UCSD-AML1 (cell line): ENCODE results near the gene ATP5F1E.
"Not testable (repeated sequence)": the region's sequence is repeated elsewhere in the genome, so short reads cannot be mapped to it uniquely, and the experiment has no call there.

Experiments used
- DNase-seq: peaks from one replicate; lab custom pipeline; 2025; ENCODE audit not compliant: unreplicated experiment; lab: John Stamatoyannopoulos, UW

ATP5F1E gene

GRCh38 chr20:58992911-58993310 is 39.2 kb downstream of the ATP5F1E start:
- DNase-seq, result no peak

GRCh38 chr20:58991715-58992114 is 40.4 kb downstream of the ATP5F1E start:
- no peak for DNase-seq

- DNase-seq, result no peak
These were observed 41.3 kb downstream of the ATP5F1E start for GRCh38 chr20:58990651-58991445.

DNA sequence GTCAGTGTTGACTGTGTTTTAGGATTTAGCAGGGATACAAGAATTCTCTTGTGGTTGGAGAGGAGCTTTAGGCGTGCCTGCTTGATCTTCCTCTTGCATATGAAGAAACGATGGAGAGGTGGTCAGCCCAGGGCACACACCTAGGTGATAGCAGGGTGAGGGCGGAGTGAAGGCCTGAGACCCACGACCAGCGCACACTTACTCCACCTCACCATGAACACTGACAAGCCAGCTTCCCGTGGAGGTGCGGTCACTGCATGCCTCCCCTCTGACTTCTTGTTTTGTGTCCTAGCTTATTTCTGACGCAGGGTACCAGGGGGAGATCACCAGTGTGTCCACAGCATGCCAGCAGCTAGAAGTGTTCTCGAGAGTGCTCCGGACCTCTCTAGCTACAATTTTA is 42.9 kb downstream of the ATP5F1E start:
- no peak for DNase-seq

GRCh38 chr20:58988565-58988882 is 43.6 kb downstream of the ATP5F1E start:
- DNase-seq, result no peak

DNA sequence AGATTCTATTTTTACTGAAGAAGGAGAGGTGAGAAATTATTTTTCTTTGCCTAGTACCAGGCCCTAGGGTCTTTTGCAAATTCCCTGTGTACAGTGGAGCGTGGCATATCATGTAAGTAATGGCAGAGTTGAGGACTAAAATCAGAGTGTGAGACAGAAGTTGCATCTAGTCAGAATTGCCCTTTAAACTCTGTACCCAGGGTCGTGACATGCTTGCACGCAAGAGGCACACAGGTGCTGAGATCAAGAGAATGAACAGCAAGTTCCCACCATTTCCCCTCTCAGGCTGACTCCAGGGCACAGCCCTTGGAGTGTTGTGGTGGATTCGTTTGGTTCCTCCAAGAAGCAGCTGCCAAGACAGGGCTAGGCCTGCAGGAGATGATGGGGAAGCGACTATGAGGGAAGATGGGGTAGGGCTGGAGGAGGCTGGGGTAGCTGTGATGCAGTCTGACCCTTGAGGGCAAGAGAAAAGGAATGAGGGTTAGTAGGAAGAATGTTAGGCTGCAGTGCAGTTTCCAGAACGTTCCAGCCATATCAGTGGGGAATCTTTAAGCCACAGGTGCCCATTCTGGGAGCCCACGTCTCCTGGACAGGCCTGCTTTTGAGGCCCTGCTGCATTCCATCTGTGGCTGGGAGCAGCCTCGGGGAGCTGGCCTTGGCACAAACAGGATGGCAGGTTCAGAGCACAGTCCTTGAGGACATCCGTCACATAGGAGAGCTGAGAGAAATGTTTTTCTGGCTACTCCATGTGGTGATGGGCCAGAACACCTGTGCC is 44.2 kb downstream of the ATP5F1E start:
- DNase-seq, result no peak

DNA sequence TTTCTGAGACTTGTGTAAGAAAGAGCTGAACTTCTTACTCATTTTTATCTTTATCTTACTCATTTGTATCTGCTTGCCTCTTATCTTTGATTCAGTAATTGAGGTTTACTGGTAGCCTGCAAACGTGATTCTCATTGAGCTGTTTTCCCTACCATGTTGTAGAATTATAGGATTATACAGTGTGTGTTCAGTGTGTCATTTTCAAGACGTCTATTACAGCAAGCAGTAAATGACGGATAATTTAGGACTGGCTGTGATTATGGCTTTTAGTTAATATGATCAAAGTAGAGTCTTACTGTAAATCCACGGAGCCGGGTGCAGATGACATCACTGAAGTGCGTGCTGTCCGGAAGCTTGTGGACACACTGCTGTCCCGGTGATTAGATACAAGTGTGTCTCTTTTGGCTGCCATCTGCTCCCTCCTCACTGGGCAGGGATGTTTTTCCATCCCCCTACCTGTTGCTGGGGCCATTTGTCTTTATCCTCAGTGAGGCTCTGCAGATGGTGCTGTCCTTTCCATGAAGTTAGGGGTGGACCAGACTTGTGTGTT is 45.1 kb downstream of the ATP5F1E start:
- no peak for DNase-seq

DNA sequence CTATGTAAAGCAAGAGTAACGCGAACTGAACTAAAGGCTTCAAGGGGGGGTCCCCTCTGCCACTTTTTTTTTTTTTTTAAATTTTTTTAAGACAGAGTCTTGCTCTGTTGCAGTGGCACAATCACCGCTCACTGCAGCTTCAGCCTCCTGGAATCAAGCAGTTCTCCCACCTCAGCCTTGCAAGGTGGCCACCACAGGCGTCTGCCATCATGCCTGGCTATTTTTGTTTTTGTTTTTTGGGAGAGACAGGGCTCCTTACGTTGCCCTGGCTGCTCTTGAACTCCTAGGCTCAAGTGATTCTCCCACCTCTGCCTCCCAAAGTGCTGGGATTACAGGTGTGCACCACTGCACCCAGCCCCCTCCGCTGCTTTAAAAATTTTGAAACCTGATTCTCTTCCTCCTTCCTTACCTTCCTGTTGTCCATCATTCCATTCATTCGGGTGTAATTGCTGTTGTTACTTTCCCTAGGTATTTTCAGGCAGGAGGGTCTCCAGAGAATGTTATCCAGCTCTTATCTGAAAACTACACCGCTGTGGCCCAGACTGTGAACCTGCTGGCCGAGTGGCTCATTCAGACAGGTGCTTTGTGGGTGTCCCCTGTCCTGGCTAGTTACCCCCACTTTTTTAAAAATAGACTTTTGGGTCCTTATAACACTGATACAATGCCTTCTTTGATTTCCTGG is 45.7 kb downstream of the ATP5F1E start:
- no peak for DNase-seq

- no peak for DNase-seq
These were observed 46.5 kb downstream of the ATP5F1E start for GRCh38 chr20:58985656-58986055.

GRCh38 chr20:58984691-58985090 is 47.4 kb downstream of the ATP5F1E start:
- DNase-seq, result no peak

- DNase-seq, result not testable (repeated sequence)
These were observed 49.0 kb downstream of the ATP5F1E start for GRCh38 chr20:58983115-58983468.

GRCh38 chr20:58982406-58983114 is 49.6 kb downstream of the ATP5F1E start:
- DNase-seq, result no peak

GRCh38 chr20:58981628-58982364 is 50.3 kb downstream of the ATP5F1E start:
- DNase-seq, result no peak

- DNase-seq, result peak; percentile 88
These were observed 51.2 kb downstream of the ATP5F1E start, which contains the start of gene NELFCD for GRCh38 chr20:58980711-58981627. TSS of gene NELFCD (plus strand) at chr20:58981256. CDS start at chr20:58981310, 54 bp downstream.

GRCh38 chr20:58978351-58979190 is 53.6 kb downstream of the ATP5F1E start:
- no peak for DNase-seq

GRCh38 chr20:58976061-58976730 is 55.9 kb downstream of the ATP5F1E start:
- no peak for DNase-seq
